Retina (tissue), 1 donor: ENCODE data around the gene PHAX.
"Not testable (repeated sequence)": the region's sequence is repeated elsewhere in the genome, so short reads cannot be mapped to it uniquely, and the experiment has no call there.

Source experiments
- DNase-seq: peaks from one replicate; pipeline ENCODE4 v3.0.0-alpha.2; 2016

Gene PHAX

DNA sequence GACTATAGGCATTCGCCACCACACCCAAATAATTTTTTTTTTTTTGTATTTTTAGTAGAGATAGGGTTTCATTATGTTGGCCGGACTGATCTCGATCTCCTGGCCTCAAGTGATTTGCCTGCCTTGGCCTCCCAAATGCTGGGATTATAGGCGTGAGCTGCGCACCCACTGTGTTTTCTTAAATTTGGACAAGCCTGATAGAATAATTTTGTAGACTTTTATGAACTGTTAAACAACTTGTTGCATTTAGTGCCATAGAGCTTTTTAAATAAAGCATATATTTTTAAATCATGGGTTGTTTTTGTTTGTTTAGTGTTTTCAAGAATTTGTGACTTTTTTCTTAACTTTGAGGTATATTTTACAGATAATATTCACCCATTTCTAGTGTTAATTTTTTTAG lies 4.8 kb downstream of the PHAX start:
- no peak for DNase-seq

DNA sequence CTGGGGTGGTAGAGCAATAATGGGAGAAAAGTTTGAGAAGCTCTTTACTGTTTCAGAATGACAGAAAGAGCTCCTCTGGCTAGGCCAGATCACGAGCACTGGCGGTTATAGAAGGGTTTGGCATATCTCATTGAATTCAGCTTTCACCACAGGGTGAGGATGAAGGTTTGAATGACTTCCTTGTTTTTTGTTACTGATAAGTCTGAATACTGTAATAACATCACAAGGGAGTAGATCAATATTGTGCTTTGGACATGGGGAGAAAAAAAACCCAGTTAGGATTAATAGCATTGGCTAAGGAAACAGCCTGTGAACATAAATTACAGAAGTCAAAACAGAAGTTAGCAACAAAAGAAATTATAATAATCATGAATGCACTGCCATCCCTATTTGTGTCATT lies 9.4 kb downstream of the PHAX start:
- no peak for DNase-seq

DNA sequence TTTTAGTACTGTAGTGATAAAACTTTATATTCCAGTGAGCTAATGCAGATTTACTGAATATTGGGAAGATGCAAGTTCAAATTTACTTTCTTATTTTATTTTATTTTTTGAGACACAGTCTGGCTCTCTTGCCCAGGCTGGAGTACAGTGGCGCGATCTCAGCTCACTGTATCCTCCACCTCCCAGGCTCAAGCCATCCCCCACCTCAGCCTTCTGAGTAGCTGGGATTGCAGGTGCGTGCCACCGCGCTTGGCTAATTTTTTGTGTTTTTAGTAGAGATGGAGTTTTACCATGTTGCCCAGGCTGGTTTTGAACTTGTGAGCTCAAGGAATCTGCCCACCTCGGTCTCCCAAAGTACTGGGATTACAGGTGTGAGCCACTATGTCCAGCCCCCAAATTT lies 9.9 kb downstream of the PHAX start:
- DNase-seq = no peak

DNA sequence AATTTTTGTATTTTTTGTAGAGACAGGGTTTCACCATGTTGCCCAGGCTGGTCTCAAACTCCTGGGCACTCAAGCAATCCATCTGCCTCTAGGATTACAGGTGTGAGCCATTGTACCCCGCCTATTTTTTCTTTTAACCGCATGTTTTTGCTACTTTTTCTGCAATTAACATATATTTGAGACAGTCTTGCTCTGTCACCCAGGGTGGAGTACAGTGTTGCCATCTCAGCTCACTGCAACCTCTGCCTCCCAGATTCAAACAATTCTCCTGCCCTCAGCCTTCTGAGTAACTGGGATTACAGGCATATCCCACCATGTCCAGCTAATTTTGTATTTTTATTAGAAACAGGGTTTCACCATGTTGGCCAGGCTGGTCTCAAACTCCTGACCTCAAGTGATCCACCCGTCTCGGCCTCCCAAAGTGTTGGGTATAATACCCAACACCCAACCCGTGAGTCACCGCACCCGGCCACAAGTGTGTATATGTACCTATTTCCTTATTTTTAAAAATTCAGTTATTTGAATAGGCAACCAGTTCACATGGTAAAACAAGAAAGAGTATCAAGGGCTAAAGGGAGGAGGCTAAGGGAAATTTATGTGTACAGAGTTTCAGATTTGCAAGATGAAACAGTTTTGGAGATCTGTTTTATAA lies 13.3 kb downstream of the PHAX start:
- DNase-seq = no peak

DNA sequence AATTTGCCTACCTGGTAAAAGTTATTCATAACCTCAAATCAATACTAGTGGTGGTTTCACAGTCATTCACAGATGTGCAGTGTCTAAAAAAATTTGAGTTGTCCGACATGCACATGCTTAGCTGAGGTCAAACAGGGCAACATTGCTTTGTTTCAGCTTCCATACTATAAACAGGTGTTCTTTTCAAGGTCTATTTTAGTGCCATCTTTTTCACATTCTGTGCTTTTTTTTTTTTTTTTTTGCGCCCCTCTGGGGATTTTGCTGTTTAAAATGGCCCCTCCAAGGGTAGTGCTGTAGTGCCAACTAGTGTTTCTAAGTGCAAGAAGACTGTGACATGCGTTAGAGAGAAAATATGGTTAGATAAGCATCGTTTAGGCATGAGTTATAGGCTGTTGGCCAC lies 14.5 kb downstream of the PHAX start:
- no peak for DNase-seq

DNA sequence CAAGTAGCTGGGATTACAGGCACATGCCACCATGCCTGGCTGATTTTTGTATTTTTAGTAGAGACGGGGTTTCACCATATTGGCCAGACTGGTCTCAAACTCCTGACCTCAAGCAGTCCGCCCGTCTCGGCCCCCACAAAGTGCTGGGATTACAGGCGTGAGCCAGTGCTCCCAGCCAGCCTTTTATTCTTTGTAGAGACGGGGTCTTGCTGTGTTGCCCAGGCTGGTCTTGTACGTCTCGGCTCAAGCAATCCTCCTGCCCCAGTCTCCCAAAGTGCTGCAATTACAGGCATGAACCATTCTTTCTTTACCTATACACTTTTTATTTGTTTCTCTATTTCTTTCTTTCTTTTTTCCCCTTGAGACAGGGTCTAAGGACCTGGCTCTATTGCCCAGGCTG lies 16.9 kb downstream of the PHAX start:
- DNase-seq = not testable (repeated sequence)

DNA sequence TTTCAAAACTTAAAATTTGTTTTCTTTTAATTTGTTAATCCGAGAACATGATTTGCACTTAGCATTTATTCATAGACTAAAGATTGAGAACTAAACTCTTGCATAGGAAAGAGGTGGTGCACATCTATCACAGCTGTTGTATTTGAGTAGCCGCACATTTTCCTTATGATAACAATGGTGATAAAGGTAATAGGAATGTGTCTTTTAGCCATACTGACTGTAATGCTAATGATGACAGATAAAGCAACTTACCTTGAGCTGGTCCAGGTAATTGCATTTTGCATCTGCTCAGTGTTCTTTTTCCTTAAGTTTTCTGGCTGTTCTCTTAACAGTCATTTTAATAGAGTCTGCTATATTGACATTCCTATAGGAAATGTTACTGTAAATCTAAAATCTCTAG lies 19.0 kb downstream of the PHAX start:
- DNase-seq = no peak

DNA sequence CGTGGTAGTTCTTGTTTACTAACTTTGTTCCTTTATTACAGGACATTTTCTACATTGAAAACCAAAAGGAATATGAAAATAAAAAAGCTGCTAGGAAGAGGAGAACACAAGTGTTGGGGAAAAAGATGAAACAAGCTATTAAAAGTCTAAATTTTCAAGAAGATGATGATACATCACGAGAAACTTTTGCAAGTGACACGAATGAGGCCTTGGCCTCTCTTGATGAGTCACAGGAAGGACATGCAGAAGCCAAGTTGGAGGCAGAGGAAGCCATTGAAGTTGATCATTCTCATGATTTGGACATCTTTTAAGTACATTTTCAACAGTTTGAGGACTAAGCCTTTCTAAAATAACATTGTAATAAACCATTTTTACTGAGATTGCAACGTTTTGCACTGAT lies 23.8 kb downstream of the PHAX start:
- no peak for DNase-seq

DNA sequence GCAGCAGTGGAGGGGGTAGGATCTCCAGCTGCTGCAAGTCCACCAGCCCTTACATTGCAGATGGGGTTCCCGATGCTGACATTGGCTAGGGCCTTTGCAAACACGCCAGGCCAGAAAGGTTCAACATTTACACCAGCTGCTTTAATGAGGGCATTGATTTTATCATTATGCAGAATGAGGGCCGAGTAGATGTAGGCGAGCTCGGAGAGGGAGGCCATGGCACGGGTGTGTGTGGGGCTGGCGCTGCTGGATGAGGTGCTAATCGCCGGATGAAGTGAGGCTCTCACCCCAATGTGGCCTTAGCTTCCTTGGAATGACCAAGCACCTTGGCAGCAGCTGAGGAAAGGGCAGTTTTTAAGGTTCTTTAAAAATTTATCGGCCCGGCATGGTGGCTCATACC lies 27.4 kb downstream of the PHAX start:
- DNase-seq = no peak

DNA sequence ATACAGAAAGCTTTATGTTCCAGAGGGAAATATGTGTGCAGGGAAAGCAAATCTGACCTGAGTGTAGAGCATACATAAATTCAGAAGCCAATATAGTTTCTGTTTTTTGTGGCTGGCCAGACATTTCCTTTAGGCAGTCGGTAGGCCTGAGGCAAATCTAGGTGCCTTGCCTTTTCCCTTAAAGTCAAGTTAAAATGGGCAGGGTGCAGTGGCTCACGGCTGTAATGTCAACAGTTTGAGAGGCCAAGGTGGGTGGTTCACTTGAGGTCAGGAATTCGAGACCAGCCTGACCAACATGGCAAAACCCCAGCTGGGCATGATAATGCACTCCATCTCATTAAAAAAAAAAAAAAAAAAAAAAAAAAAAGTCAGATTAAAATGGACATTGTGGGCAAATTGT lies 31.2 kb downstream of the PHAX start:
- DNase-seq = no peak

DNA sequence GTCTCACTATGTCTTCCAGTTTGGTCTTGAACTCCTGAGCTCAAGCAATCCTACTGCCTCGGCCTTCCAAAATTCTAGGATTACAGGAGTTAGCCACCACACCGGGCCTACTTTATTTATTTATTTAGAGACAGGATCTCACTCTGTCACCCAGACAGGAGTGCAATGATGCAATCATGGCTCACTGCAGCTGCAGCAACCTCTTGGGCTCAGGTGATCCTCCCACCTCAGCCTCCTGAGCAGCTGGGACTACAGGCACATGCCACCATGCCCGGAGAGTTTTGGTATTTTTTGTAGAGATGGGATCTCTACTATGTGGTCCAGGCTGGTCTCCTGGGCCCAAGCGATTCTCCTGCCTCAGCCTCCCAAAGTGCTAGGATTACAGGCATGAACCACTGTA lies 32.8 kb downstream of the PHAX start:
- no peak for DNase-seq

DNA sequence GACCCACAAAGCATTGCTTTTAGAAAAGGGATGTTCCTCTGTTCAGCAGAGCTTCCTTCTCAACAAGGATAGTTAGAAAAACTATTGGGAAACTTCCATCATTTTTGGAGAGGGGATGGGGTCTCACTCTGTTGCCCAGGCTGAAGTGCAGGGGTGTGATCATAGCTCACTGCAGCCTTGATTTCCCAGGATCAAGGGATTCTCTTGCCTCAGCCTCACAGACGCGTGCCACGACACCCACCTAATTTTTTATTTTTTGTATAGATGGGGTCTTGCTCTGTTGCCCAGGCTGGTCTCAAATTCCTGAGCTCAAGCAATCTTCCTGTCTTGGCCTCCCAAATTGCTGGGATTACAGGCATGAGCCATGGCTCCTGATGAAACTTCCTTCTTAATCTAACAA lies 34.8 kb downstream of the PHAX start:
- DNase-seq = no peak

DNA sequence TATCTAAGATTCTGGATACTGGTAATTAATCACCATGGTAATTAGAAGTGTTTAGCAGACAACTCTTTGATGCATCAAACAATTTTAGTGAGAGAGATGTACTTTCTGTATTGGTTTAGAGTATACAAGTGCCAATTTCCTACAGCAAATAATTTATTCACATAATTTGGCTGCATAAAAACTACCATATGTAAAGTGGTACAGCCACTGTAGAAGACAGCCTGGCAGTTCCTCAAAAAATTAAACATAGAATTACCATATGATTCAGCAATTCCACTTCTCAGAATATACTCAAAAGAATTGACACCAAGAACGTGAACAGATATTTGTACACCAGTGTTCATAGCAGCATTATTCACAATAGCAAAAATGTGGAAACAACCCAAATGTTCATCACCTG lies 36.2 kb downstream of the PHAX start:
- DNase-seq = no peak

DNA sequence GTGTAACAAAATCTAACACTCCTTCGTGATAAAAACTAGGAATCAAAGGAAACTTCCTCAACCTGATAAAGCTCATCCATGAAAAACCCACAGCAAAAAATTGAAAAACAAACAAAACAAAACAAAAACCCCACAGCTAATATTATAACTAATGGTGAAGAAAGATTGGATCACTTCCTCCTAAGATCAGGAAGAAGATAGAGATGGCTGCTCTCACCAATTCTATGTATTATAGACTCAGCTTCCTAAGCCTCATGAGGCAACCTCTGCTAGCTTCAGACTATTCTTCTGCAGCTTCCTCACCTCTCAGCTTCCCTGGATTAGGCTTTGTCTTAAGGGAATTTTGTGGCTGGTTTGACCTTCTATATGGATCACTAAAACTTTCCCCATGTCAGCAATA lies 40.1 kb downstream of the PHAX start:
- DNase-seq = no peak

DNA sequence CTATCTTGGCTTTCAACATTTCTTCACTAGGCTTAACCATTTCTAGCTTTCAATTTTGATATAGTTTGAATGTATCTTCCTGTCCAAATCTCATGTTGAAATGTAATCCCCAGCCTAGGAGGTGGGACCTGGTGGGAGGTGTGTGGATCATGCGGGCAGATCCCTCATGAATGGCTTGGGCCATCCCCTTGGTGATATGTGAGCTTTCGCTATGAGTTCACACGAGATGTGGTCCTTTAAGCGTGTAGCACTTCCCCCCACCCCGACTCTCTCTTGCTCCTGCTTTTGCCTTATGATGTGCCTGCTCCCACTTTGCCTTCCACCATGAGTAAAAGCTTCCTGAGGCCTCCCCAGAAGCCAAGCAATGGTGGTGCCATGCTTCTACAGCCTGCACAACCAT lies 40.6 kb downstream of the PHAX start:
- DNase-seq = no peak

DNA sequence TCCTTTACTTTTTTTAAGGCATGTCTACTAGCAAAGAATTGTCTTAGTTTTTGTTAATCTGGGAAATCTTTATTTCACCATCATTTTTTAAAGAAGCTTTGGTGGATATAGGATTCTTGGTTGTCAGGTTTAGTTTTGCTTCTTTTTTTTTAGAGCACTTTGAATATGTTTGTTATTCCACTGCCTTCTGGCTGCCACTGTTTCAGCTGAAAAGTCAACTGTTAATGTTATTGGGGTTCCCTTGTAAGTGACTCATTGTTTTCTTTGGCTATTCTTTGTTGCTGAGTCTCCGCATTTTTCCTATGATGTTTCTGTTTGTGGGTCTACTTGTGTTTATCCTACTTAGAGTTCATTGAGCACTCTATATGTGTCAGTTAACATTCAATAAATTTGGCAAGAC lies 44.4 kb downstream of the PHAX start:
- DNase-seq = no peak

DNA sequence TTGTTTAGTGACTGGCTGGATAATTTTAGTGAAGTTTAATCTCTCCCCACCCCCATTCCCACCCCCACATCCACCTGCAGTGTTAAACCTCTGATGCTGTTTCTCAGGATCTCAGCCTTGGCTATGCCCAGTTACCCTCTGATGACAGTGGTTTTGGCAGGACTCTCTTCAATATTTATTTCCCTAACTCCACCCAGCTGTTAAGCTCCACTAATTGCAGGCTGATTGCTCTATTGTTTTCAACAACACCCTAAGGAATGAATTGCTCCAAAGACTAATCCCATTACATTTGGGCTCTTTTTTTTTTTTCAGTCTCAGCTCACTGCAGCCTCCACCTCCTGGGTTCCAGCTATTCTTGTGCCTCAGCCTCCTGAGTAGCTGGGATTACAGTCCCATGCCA lies 46.3 kb downstream of the PHAX start:
- no peak for DNase-seq

DNA sequence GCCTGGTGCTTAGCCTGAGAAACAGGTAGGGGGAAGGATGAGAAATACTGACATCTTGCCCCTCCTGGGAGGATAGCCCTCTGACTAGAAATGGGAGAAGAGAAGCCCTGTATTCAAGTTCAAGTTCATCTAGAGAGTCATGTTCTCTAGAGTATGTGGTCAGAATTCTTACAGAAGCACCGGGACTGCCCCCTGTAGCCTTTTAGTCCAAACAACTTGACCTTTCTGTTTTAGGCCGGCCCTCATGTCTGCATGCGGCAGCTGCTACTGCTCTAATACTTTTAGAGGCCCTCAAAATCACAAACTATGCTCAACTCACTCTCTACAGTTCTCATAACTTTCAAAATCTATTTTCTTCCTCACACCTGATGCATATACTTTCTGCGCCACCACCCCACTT lies 47.7 kb downstream of the PHAX start:
- DNase-seq = no peak

DNA sequence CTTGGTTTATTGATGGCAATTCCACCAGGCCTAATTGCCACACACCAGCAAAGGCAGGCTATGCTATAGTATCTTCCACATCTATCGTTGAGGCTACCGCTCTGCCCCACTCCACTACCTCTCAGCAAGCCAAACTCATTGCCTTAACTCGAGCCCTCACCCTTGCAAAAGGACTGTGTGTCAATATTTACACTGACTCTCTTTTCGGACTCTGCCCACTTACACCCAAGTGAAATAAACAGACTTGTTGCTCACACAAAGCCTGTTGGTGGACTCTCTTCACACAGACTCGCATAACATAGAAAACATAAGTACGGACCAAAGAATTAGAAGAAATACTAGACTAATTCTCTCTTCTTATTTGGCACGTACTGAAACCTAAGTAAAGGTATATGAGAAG lies 48.3 kb downstream of the PHAX start:
- not testable (repeated sequence) for DNase-seq

DNA sequence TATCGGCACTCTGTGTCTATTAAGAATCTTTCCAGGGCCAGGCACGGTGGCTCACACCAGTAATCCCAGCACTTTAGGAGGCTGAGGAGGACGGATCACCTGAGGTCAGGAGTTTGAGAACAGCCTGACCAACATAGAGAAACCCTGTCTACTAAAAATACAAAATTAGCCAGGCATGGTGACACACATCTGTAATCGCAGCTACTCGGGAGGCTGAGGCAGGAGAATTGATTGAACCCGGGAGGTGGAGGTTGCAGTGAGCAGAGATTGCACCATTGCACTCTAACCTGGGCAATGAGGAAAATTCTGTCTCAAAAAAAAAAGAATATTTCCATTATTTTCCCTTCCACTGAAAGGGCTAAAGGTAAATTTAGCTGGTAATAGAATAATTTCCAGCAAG lies 49.0 kb downstream of the PHAX start:
- DNase-seq = not testable (repeated sequence)

DNA sequence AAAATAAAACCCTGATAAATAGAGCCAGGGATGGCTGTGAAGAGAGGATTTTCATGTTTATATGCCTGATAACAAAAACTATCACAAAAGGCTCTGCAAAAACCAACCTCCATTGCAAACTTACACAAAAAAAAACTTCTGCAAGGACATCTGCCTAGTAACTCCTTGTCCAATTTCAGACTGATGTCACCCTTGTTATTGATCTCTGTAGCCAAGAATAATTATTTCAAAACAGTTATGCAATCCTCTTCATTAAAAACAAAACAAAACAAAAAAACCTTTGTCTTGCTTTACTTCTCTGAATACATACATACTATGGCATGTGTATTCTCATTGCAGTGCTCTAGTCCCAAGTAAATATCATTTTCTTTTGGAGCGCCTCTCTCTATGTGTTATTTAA lies 49.7 kb downstream of the PHAX start:
- DNase-seq = no peak

DNA sequence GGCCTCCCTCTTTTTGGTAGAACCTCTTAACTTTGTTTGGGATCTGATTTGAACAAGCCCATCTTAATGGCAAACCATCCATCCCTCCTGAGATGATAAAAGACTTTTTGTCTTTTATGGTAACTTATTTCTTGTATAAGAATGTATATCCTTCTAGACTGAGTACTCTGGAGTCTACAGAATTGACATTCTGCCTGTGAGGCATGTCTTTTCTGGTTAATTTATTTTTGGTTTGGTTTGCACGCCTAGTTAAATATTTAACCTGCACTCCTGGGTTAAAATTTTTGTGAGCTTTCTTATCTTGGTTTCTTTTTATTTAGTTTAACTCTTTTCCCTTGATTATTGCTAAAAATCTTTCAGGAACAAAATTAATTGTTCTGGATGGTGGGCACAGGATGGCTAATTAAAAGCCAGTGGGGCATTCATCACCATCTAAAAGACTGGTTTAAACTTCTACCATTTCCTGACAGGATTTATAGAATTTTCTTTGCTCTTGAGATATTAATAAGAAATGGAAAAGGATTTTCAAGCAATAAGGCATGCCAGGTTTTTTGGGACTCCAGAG lies 50.3 kb downstream of the PHAX start:
- DNase-seq = no peak

DNA sequence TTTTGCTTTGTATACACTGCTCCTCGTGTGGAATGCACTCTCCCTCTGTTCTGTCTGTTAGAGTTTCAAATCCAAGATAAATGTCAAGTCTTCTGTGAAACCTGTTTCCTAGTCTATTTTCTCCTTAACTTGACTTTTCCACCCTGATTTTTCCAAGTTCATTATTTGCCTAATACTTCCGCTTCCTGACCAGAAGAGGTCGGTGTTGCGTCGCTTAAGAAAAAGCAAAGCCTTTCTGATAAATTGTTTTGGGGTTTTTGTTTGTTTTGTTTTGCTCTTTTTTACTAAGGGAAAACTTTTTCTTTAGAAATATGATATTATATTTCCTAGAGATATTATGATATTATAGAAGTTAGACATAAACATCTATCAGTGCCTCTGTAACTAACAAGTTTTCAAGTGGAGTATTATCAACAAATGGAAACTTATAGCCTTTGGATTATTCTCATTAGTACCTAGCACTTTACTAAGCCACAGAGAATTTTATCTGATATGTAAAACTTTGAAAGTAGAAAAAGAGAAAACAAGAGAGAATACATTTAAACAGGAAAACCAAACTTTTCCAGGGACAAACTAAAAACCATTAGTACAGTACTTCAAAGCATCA lies 55.8 kb downstream of the PHAX start:
- peak; percentile 21 for DNase-seq

DNA sequence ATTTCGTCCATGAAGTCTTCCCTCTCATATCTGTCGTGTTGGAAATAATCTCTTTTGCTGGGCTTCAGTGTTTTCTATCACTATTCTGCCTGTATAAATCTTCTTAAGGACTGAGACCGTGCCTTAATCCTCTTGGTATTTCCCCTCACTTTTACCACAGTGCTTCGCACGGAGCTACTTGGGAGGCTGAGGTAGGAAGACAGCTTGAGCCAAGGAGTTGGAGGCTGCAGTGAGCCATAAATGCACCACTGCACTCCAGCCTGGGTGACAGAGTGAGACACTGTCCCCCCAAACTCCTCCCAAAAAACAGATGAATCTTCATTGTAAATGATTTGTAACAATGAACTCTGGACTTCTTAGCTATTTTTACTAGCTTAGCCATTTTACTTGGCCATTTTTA lies 57.8 kb downstream of the PHAX start:
- no peak for DNase-seq
